Left colon (tissue), 2 donors: Measurements from ENCODE around the gene RPN1. TPM values are rescaled to one million over a fixed set of nuclear protein-coding genes. Genes with fewer than 3 reads are reported as not detected.
"Not testable (repeated sequence)": the region's sequence is repeated elsewhere in the genome, so short reads cannot be mapped to it uniquely, and the experiment has no call there.

Experiments
- ATAC-seq: fragments of 200-7000 bp; cut with Tn5 transposase; one replicate; pipeline ENCODE4 v1.9.1; 2020; ENCODE audit warnings: mild to moderate bottlenecking, moderate library complexity
- DNase-seq, 2 donors: peaks; one replicate each; pipeline ENCODE4 v3.0.0-alpha.2; 2020
- intact Hi-C, 2 donors: fragments of 100-400 bp; cut with DNase I in 1 of 2; cut with micrococcal nuclease in 1 of 2; formaldehyde crosslinking; loops; one replicate each; pipeline versions ENCODE4 v1.11.2 to v1.14.0; 2022; cut with DNase I, micrococcal nuclease
- total RNA-seq, 2 donors: library from RNA; stranded (reverse); fragmentation: NEBNext Ultra II Directional; extraction: Animal tissue kit (Norgen Biotek cat#: 25700); gene quantifications; one replicate each; pipeline ENCODE4 v1.2.1, GENCODE V29; 2021
- donor health status: DM: no; HTN: no; CAD: no.
- donor health status: DM: yes; HTN: yes; CAD: no.

RPN1 gene
- total RNA-seq, 2 donors from 2014 or later = 167 to 202 TPM

GRCh38 chr3:128616516-128617269 lies 33.9 kb downstream of the RPN1 start:
- DNase-seq (no peak), ATAC-seq (no peak)
- intact Hi-C loops = no loop called here

GRCh38 chr3:128614076-128614475 lies 36.5 kb downstream of the RPN1 start:
- intact Hi-C loops = no loop called here
- no peak for DNase-seq
- ATAC-seq = no peak

- intact Hi-C loops = no loop called here
- ATAC-seq (no peak), DNase-seq (no peak)
These were observed 37.4 kb downstream of the RPN1 start for GRCh38 chr3:128613083-128613829.

GRCh38 chr3:128610451-128611070 lies 40.1 kb downstream of the RPN1 start:
- intact Hi-C loops = no loop called here
- DNase-seq (no peak), ATAC-seq (no peak)

- no peak for ATAC-seq
- DNase-seq = no peak
- intact Hi-C loops = loop anchor here (5.0 to 10.0 kb wide), 2 partner anchors 182 to 184 kb away; no protein-coding TSS in a partner anchor
These were observed 41.3 kb downstream of the RPN1 start for GRCh38 chr3:128609294-128609693.

- intact Hi-C loops = loop anchor here (5.0 to 10.0 kb wide), 2 partner anchors 180 to 183 kb away; no protein-coding TSS in a partner anchor
- DNase-seq = peak in 1 of 2 donors; percentile 21
- peak; percentile 40 for ATAC-seq
These were observed 42.9 kb downstream of the RPN1 start for GRCh38 chr3:128607710-128608048.

- DNase-seq (no peak), ATAC-seq (no peak)
- intact Hi-C loops = loop anchor here (5.0 to 10.0 kb wide), 2 partner anchors 179 to 181 kb away; no protein-coding TSS in a partner anchor
These were observed 44.5 kb downstream of the RPN1 start for GRCh38 chr3:128606094-128606493.

- intact Hi-C loops = loop anchor here (5.0 to 10.0 kb wide), 2 partner anchors 178 to 181 kb away; no protein-coding TSS in a partner anchor
- no peak for DNase-seq
- ATAC-seq = no peak
These were observed 45.2 kb downstream of the RPN1 start for GRCh38 chr3:128605091-128606046.

- intact Hi-C loops = loop anchor here in 1 of 2 donors (10.0 kb wide), 1 partner anchor 179 kb away; no protein-coding TSS in a partner anchor
- ATAC-seq = no peak
- DNase-seq = no peak
These were observed 46.5 kb downstream of the RPN1 start for GRCh38 chr3:128603811-128604775.

GRCh38 chr3:128603313-128603712 lies 47.3 kb downstream of the RPN1 start:
- intact Hi-C loops = loop anchor here in 1 of 2 donors (10.0 kb wide), 1 partner anchor 179 kb away; no protein-coding TSS in a partner anchor
- no peak for DNase-seq
- no peak for ATAC-seq

- intact Hi-C loops = no loop called here
- DNase-seq = no peak
- no peak for ATAC-seq
These were observed 51.5 kb downstream of the RPN1 start for GRCh38 chr3:128598884-128599664.

- ATAC-seq = no peak
- intact Hi-C loops = no loop called here
- DNase-seq = no peak
These were observed 52.7 kb downstream of the RPN1 start for GRCh38 chr3:128597900-128598299.

GRCh38 chr3:128592864-128593263 lies 57.8 kb downstream of the RPN1 start:
- intact Hi-C loops = no loop called here
- ATAC-seq (no peak), DNase-seq (no peak)

GRCh38 chr3:128591738-128592426 lies 58.7 kb downstream of the RPN1 start:
- DNase-seq = no peak
- intact Hi-C loops = no loop called here
- ATAC-seq = no peak

- ATAC-seq (no peak), DNase-seq (no peak)
- intact Hi-C loops = no loop called here
These were observed 59.7 kb downstream of the RPN1 start for GRCh38 chr3:128590948-128591347.

- DNase-seq, intact Hi-C loops, ATAC-seq: not testable (repeated sequence)
These were observed 60.6 kb downstream of the RPN1 start for GRCh38 chr3:128589985-128590384.
